HCEC 1CT (cell line): ENCODE results near the gene NLK.

Experiments used
- DNase-seq: peaks from one replicate; pipeline ENCODE4 v3.0.0-alpha.2; 2017

NLK gene

DNA sequence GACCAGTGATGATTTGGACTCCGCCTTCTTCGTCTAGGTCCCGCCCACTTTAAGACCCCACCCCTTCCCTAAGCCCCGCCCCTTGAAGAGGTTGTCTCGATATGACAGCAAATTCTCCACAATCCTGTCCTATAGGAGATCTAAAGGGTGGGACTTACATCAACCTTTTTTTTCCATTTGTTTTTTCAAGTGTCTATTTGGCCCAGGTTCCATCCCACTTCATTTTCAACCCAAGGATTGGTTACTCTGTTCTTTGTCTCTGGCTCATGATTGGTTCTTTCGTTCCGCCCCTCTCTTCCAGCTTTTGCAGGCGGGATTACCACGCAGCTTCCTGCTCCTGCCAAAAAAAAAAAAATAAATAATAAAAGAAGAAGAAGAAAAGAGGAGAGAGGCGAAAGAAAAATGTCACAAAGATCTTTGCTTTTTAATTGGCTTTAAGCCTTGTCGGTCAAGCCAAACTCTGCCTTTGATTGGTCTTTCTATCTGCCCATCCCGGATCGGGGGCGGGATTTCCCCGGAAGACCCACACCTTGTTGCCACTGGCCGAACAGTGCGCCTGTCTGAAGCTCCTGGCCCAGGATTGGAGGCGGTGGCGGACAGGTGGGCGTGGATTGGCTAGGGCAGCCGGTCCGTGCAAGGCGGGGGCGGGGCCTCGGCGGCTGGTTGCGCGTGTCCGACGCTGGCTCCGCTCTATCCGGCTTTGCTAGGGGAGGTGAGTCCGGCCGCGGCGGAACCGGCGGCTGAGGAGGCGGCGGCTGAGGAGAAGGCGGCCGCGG lies 1.2 kb upstream of the NLK start:
- peak; percentile 100 for DNase-seq

DNA sequence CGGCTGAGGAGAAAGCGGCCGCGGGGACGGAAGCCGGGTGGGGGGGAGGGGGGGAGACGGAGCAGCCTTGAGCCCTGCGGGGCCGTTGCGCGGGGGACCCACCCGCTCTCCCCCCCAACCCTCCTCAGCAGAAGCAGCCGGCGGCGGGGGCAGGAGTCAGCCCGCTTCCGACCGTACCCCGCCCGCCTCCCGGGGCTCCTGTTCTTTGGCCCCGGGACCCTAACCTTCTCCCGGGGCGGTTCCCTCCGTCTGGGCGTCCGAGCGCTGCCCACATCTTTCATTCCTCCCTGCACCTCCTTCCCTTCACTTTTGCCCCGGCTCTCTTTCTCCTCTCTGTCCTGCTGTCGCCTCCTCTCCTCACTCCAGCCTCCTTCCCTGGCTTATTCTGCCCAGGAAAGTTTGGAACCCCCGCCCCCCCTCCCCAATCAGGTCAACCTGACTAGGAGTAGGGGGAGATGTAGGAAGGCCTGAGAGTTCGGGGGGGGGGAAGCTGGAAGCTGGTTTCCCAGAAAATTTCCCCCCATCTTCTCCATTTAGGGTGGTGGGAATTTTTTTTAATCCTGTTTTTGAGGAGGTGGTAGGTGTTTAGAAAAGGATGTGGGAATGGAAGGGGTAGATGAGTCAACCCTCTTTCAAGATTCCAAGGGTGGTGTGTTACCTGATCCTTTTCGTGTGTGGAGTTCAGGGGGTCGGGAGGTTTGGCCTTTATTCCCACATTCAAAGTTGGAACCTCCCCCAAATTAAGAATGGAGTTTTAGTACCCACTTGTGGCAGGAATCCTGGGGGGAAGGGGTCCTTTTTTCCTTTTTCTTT lies 427 bp upstream of the NLK start:
- DNase-seq: peak; percentile 9

DNA sequence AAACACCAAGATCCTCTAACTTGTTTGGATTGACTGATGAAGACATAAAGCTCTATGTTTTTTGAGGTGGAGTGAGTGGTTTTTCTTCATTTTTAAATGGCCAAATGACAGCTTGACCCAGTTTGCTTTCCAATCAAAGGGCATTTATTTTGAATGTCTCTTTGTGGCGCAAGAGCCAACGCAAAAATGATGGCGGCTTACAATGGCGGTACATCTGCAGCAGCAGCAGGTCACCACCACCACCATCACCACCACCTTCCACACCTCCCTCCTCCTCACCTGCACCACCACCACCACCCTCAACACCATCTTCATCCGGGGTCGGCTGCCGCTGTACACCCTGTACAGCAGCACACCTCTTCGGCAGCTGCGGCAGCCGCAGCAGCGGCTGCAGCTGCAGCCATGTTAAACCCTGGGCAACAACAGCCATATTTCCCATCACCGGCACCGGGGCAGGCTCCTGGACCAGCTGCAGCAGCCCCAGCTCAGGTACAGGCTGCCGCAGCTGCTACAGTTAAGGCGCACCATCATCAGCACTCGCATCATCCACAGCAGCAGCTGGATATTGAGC lies 329 bp downstream of the NLK start:
- no peak for DNase-seq

- DNase-seq: no peak
Measured at GRCh38 chr17:28043296-28043695, 819 bp downstream of the NLK start.

DNA sequence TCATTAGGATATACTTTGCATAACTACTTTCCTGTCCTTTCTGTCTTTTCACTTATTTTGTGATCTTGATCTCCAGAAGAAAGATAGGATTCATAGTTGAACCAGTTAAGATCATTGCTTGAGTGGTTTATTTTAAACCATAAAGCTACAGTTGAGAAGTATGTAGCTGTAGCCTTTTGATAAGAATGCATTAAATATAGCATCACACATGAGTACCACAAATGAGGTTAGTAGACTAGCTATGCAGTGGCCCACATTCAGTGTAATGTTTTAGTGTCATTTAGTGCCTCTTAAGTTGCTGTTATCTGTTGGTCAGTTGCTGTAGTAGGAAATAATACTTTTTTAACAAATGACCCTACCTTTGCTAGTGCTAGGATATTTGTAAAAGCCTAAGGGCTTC lies 1.3 kb downstream of the NLK start:
- DNase-seq: no peak

- no peak for DNase-seq
Measured at GRCh38 chr17:28045304-28045703, 2.8 kb downstream of the NLK start.

DNA sequence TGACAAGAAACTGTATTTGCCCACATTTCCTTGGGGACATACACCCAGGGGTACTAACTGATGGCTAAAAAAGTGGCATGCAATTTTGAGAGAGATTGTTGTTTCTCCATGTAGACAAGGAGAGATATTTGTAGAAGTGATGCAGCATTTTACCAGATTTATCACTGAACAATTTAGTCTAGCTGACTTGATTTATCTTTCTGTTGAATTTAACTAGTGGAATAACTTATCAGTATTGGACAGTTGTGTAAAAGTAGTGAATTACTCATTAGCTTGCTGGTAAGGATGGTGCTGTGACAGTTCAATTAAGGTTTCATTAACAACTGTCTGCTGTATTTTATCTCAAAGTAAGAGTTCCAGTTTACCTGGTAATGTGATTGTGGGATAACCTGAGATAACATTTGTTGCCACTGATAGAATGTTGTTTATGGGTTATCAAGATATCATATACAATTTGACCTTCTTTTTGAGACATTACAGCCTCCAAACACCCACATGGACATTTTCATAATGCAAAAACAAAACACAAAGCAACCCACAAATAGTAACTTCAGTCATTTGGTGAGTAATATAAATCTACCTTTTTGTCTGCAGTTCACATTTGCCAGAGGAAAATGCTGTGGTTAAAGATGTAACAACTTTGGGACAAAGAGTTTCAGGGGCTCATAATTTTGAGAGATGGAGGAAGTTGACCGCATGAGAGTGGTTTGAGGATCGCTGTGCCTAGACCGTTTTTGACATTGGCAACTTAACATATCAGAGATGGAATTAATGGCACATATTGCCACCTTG lies 3.8 kb downstream of the NLK start:
- no peak for DNase-seq

DNA sequence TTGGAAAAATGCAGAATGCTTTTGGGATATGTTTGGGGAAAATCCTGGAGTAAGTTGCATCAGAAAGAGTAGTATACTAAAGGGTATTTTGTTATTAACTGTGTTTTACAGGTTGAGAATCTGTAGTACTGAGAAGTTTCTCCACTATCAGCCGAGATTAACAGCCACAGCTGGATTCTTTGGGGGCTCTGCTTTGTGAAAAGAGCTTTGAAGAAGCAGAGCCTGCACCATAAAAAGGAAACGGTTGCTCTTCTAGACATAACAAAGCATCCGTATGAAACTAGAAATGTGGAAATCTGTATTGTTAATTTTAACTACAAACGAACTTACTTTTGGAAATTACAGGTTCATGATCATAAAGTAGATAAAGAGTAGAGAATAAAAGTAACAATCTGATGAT lies 5.3 kb downstream of the NLK start:
- no peak for DNase-seq

DNA sequence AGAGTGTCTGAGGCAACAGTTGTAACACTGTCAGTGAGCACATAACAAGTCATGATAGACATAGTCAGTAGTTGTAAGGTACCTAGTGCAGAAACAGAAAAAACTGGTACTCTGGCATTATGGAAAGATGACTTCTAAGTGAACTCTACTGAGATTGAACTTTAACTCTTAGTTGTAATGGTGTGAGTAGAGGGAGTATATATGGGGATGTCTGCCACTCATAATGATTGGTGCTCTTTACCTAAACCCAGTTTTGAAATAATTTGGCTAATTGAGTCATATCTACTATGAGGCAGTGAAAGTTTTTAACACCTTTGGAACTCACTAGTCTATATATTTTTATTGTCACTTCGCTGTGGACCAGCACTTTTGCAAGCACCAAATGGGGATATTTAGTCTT lies 6.6 kb downstream of the NLK start:
- DNase-seq: no peak

DNA sequence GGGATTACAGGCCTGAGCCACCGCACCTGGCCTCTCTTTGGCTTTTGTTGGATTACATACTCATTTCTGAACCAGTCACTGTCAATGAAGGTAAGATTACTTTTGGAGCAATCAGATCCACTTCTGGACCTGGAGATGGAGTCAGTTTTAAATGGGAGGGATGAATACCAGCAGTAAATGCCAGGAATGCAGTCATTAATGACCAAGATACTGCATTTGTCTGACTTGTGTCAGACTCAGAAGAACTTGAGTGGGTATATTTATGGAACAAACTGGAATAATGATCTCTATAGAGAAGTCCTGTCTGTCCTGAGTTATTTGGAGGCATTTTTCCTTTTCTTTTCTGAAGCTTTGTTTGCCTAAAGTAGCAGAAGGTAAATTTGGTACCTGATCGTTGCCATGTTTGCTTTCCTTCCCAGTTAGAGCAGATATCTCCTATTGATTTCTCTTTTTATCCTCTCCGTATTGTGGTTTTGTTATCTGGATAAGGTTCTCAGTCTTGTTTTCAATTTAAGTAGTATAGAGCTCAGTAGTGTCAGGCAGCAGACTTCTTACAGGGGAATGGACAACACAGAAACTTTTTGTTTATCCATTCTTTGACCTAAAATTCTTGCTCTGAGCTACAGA lies 10.7 kb downstream of the NLK start:
- no peak for DNase-seq

- DNase-seq: no peak
Measured at GRCh38 chr17:28053725-28054124, 11.2 kb downstream of the NLK start.

- no peak for DNase-seq
Measured at GRCh38 chr17:28055546-28056275, 13.2 kb downstream of the NLK start.

DNA sequence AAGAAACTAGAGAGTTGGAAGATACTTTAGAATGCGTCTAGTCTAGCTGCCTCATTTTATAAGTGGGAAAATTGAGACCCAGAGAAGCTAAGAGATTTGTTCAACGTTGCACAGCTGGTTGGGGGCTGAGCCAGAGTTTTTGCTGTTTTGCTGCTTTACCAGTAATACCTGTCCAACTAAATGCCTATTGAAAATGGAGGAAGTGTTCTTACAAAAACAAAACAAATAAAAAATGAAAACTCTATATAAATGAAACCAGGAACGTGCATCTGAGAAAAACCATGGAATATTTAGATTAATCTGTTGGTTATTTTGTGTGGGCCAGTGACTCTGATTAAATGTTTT lies 13.8 kb downstream of the NLK start:
- DNase-seq: no peak

DNA sequence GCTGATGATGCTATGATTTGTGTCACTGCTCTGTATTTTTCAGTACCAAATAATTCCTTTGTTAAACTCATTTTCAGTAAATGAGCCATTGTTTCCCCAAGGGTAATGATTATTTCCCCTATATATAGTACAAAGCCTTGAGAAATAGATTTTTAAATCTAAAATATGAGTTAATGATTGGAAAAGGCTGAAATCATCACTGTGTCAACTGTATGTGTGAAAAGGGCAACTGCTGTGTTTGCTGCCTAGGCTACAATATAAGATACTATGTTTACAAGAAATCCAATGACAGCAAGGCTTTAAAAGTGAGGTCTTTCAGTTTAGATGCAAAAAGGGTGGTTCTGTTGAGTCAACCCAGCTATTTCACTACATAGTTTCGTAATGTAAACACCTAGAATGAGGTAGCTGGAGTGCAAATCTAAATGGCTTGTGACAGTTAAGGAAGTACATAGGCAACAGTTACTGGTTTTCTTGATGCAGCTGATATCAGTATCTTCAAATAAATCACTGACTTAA lies 15.3 kb downstream of the NLK start:
- DNase-seq: peak; percentile 33

GRCh38 chr17:28059675-28060074 lies 17.2 kb downstream of the NLK start:
- no peak for DNase-seq

DNA sequence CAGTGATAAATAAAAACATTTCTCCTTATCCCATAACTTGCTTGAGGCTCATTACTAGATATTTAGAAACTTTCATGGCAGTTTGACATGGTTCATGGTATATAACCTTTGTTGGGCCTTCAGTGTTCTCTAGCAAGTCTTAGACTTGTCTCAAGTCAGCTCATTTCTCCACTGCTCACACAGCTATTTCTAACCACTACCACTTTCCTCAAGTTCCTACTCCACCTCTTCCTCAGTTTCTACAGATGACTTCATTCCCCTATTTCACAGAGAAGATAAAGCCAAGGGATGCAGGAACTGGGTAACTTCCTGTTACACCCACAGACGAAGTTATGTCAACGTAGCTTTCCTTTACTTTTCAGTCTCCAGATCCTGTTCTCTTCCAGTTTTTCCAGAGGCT lies 23.2 kb downstream of the NLK start:
- DNase-seq: no peak

- DNase-seq: no peak
Measured at GRCh38 chr17:28069061-28069460, 26.6 kb downstream of the NLK start.

GRCh38 chr17:28071179-28071578 lies 28.7 kb downstream of the NLK start:
- no peak for DNase-seq

DNA sequence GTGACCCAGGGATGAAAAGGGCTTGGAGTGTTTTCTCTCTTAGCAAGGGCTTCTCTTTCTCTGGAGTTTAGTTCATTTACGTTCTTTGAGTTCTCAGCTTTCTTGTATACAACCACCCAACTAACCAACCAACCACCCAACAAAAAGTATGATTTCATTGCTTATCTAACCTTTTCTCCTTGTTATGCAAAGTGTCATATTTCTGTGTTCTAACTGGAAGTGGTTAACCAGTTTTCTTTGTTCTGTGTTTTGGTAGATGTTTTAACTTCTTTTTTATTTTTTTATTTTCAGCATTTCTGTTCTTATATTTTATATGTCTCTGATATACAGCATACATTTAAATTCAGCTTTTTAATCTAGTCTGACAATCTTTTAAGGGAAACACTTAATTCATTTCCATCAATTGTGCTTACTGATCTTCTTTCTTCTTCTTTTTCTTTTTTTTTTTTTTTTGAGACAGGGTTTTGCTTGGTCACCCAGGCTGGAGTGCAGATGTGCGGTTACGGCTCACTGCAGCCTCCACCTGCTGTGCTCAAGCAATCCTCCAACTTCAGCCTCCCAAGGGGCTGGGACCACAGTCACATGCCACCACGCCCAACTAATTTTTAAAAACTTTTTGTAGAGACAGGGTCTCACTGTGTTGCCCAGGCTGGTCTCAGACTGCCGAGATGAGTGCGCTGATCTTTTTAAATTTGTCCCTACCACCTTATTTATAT lies 29.6 kb downstream of the NLK start:
- no peak for DNase-seq

DNA sequence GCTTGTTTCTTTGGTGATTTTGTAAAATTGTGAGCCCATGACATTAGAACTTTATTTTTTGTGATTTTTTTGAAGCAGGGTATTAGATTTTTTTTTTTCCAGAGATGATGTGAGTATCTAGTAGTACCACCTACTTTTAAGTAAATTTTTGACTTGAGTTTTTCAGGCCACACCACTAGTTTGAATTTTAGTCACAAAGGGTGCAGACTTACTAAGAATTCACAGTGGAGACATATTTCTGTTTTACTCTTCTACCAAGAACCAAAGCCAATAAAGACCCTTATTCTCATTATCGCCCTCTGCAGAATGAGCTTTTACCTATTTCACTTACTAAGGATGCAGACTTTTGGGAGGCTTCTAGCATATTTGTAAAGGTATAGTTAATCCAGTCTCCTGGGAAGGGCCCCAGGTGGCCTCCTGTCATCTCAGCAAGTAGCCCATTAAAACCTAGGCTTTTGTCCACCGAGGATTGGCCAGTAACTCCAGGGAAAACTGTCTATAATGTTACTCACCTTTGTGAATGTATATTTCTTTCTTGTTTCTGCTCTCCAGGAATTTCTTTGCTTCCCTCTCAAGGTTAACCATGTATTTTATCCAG lies 30.6 kb downstream of the NLK start:
- DNase-seq: no peak

DNA sequence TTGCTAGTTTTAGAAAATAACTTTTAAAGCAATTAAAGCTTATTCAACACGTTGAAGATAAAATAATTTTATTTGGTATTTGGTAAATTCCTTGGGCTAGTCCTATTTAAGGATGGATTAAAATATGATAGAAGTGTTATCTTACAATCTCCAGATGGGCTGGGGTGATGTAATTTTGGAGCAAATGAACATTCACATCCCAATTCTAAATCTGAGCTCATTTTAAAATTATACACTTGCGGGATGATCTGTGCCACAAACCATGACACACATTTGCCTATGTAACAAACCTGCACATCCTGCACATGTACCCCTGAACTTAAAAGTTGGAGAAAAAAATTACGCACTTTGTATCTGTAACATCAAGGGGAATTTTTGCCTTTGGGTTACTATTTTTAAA lies 31.5 kb downstream of the NLK start:
- no peak for DNase-seq
